Prostate gland (tissue), 2 donors: Measurements from ENCODE around the gene TOMM20.

ENCODE experiments used
- CTCF ChIP-seq, 4 experiments: fragments of 200-600 bp in 2 of 4; fragments of 450-650 bp in 2 of 4; sonication (generic) in 2 of 4; IDR thresholded peaks; 1 replicate in 3 of 4; 2 replicates in 1 of 4; pipeline ENCODE4 v1.5.1; 2016 to 2019; ENCODE audit warnings: antibody characterized with exemption in 4 of 4, mild to moderate bottlenecking in 2 of 4, moderate library complexity in 2 of 4
- POLR2A ChIP-seq: fragments of 450-650 bp; IDR thresholded peaks from one replicate; pipeline ENCODE4 v1.6.1; 2016; ENCODE audit warnings: antibody characterized with exemption, mild to moderate bottlenecking

GRCh38 chr1:235128456-235129328, at the start of gene TOMM20:
- peak; percentile 49 for TF ChIP-seq POLR2A
- TF ChIP-seq CTCF (IDR thresholded peaks at IDR 0.05): peak in 3 of 4 experiments; percentile 12 to 30 (median 21)
